ENCODE data around the gene SLC22A2. TPM values are rescaled to one million over a fixed set of nuclear protein-coding genes. Genes with fewer than 3 reads are reported as not detected.

Gene SLC22A2
- total RNA-seq, 3 donors from 2014 or later (not counting 1 experiment from before 2014, with no cell fraction given), result not detected

- H3K9me3 Mint-ChIP-seq, result no peaks in the 10 kb centered on the region
- Histone ChIP-seq H3K36me3 (ENCODE audit: control insufficient read depth, insufficient read depth, low read length) (no peaks in the 10 kb centered on the region), H3K9me3 (ENCODE audit: control insufficient read depth, insufficient read depth, low read length) (no peaks in the 10 kb centered on the region), H3K4me3 (ENCODE audit: low read length) (no peak overlapping the region), H3K4me1 (ENCODE audit: control insufficient read depth, insufficient read depth, low read length) (no peaks in the 10 kb centered on the region), H3K27me3 (ENCODE audit: control insufficient read depth, insufficient read depth, low read length) (no peaks in the 10 kb centered on the region), H3K27ac (ENCODE audit: low read length) (no peak overlapping the region)
- no peak overlapping the region for H3K4me3 Mint-ChIP-seq
- no peak overlapping the region for H3K27ac Mint-ChIP-seq
- ATAC-seq, result no peak
- WGBS (ENCODE audit: insufficient coverage), result 89% methylated on average over 4 of the region's 4 CpGs
- TF ChIP-seq CTCF (IDR thresholded peaks at IDR 0.05), result no peak
- no peaks in the 10 kb centered on the region for H3K36me3 Mint-ChIP-seq
- H3K4me1 Mint-ChIP-seq, result no peaks in the 10 kb centered on the region
- DNase-seq, result no peak
- intact Hi-C loops (cut with micrococcal nuclease), result no loop called here
- peaks cover 6 to 30% of the 10 kb centered on the region in 2 donors for H3K27me3 Mint-ChIP-seq (ENCODE audit: low read depth in 2 of 2)
Observed at GRCh38 chr6:160274871-160275510, 16.4 kb upstream of the SLC22A2 start.

- Histone ChIP-seq H3K4me1 (ENCODE audit: control insufficient read depth, insufficient read depth, low read length) (no peaks in the 10 kb centered on the region), H3K27me3 (ENCODE audit: control insufficient read depth, insufficient read depth, low read length) (no peaks in the 10 kb centered on the region), H3K27ac (ENCODE audit: low read length) (no peak overlapping the region), H3K4me3 (ENCODE audit: low read length) (no peak overlapping the region), H3K9me3 (ENCODE audit: control insufficient read depth, insufficient read depth, low read length) (no peaks in the 10 kb centered on the region), H3K36me3 (ENCODE audit: control insufficient read depth, insufficient read depth, low read length) (no peaks in the 10 kb centered on the region)
- H3K27ac Mint-ChIP-seq, result no peak overlapping the region
- DNase-seq (no peak), ATAC-seq (no peak)
- no peaks in the 10 kb centered on the region for H3K9me3 Mint-ChIP-seq
- intact Hi-C loops (cut with micrococcal nuclease), result no loop called here
- whole genome bisulfite sequencing (ENCODE audit: insufficient coverage), result 85% methylated on average over 5 of the region's 5 CpGs
- no peaks in the 10 kb centered on the region for H3K4me1 Mint-ChIP-seq
- TF ChIP-seq CTCF (IDR thresholded peaks at IDR 0.05), result no peak
- H3K4me3 Mint-ChIP-seq, result no peak overlapping the region
- peaks cover 3 to 24% of the 10 kb centered on the region in 2 donors for H3K27me3 Mint-ChIP-seq (ENCODE audit: low read depth in 2 of 2)
- H3K36me3 Mint-ChIP-seq, result no peaks in the 10 kb centered on the region
Observed at GRCh38 chr6:160273750-160274149, 15.1 kb upstream of the SLC22A2 start.

- intact Hi-C loops (cut with micrococcal nuclease), result no loop called here
- TF ChIP-seq CTCF (IDR thresholded peaks at IDR 0.05), result no peak
- ATAC-seq, result no peak
Observed at GRCh38 chr6:160273196-160273595, 14.6 kb upstream of the SLC22A2 start.

GRCh38 chr6:160272707-160273106, 14.1 kb upstream of the SLC22A2 start:
- 100% methylated on average over 2 of the region's 2 CpGs for WGBS (ENCODE audit: insufficient coverage)
- no peaks in the 10 kb centered on the region for H3K27me3 ChIP-seq (ENCODE audit: control insufficient read depth, insufficient read depth, low read length)
- Mint-ChIP-seq H3K27ac (no peak overlapping the region), H3K4me1 (no peaks in the 10 kb centered on the region), H3K27me3 (ENCODE audit: low read depth in 2 of 2) (peaks cover 3 to 26% of the 10 kb centered on the region in 2 donors), H3K4me3 (no peak overlapping the region), H3K36me3 (no peaks in the 10 kb centered on the region), H3K9me3 (no peaks in the 10 kb centered on the region)
- no peaks in the 10 kb centered on the region for H3K9me3 ChIP-seq (ENCODE audit: control insufficient read depth, insufficient read depth, low read length)
- ATAC-seq (no peak), DNase-seq (no peak)
- H3K4me1 ChIP-seq (ENCODE audit: control insufficient read depth, insufficient read depth, low read length), result no peaks in the 10 kb centered on the region
- H3K36me3 ChIP-seq (ENCODE audit: control insufficient read depth, insufficient read depth, low read length), result no peaks in the 10 kb centered on the region
- no peak overlapping the region for H3K27ac ChIP-seq (ENCODE audit: low read length)
- intact Hi-C loops (cut with micrococcal nuclease), result no loop called here
- no peak overlapping the region for H3K4me3 ChIP-seq (ENCODE audit: low read length)
- no peak for TF ChIP-seq CTCF (IDR thresholded peaks at IDR 0.05)

More at GRCh38 chr6:160273196-160273595, 14.6 kb upstream of the SLC22A2 start:
- Histone ChIP-seq H3K9me3 (ENCODE audit: control insufficient read depth, insufficient read depth, low read length) (no peaks in the 10 kb centered on the region), H3K27me3 (ENCODE audit: control insufficient read depth, insufficient read depth, low read length) (no peaks in the 10 kb centered on the region), H3K27ac (ENCODE audit: low read length) (no peak overlapping the region), H3K4me3 (ENCODE audit: low read length) (no peak overlapping the region), H3K36me3 (ENCODE audit: control insufficient read depth, insufficient read depth, low read length) (no peaks in the 10 kb centered on the region), H3K4me1 (ENCODE audit: control insufficient read depth, insufficient read depth, low read length) (no peaks in the 10 kb centered on the region)
- Mint-ChIP-seq H3K4me3 (no peak overlapping the region), H3K36me3 (no peaks in the 10 kb centered on the region), H3K27me3 (ENCODE audit: low read depth in 2 of 2) (peaks cover 3 to 21% of the 10 kb centered on the region in 2 donors), H3K9me3 (no peaks in the 10 kb centered on the region), H3K27ac (no peak overlapping the region), H3K4me1 (no peaks in the 10 kb centered on the region)
- DNase-seq, result no peak
